HG02981 (cell line): ENCODE results near the gene ENTPD3.

ENCODE experiments used
- ATAC-seq: cut with Tn5 transposase; IDR thresholded peaks from one replicate; pipeline ENCODE4 v1.9.1; 2021; ENCODE audit warnings: mild to moderate bottlenecking, moderate library complexity; ENCODE audit not compliant: unreplicated experiment

ENTPD3 gene, protein sequence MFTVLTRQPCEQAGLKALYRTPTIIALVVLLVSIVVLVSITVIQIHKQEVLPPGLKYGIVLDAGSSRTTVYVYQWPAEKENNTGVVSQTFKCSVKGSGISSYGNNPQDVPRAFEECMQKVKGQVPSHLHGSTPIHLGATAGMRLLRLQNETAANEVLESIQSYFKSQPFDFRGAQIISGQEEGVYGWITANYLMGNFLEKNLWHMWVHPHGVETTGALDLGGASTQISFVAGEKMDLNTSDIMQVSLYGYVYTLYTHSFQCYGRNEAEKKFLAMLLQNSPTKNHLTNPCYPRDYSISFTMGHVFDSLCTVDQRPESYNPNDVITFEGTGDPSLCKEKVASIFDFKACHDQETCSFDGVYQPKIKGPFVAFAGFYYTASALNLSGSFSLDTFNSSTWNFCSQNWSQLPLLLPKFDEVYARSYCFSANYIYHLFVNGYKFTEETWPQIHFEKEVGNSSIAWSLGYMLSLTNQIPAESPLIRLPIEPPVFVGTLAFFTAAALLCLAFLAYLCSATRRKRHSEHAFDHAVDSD

DNA sequence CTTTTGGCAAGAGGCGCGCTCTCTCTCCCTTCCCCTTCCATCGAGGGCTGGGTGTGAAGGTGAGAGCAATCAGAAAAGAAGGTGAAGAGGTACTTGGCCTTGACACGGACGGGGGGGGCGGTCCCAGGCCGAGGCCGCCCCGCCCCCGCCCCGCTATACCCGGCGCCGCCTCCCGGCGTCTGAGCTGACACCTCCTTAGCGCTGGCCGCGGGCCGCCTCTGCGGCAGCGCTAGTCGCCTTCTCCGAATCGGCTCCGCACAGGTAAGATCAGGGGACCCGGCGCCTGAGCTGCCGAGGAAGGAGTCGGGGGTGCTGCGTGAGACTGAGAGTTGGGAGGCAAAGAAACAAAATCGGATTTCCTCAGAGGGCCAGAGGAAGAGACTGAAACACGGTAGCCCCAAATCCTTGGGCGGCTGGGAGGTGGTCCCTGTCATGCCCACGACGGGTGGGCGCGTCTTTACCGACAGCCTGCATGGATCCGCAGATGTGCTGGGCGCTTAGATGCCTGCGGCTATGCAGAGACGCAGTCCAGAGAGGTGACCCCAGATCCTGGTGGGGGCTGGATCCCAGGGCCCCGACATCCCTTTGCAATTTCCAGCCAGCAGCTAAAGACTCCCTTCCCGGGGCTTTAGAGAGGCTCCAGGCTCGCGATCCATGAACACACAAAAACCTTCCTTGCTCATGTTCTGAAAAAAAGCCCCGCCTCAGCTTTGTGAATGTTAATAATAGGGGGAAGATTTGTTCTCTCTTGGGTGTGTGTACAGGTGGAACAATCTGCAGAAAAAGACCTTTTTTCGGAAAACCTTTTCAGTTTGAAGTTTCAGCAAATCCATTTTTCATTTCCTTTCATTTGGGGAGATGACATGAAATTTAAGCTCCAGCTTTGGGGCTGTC, at the start of gene ENTPD3:
TSS of gene ENTPD3 (plus strand) at position 184 of the 894 bp plus-strand sequence. CDS start 874 bp downstream, outside the sequence.
- ATAC-seq: no peak

DNA sequence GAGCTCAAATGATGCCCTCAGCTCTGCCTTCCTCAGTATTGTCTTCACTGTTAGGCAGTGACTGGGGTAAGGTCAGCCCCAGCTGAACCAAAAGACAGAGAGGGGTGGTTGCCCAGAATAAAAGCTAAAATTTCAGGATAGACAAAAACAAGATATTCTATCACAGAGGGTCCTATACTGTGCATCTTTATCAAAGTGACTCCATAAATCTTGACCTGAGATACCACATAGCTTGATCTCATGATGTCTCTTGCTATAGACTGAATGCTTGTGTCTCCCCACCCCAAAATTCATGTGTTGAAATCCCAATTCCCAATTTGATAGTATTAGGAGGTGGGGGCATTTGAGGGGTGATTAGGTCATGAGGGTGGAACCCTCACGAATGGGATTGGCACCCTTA, 47.1 kb upstream of the ENTPD3 start:
- no peak for ATAC-seq

DNA sequence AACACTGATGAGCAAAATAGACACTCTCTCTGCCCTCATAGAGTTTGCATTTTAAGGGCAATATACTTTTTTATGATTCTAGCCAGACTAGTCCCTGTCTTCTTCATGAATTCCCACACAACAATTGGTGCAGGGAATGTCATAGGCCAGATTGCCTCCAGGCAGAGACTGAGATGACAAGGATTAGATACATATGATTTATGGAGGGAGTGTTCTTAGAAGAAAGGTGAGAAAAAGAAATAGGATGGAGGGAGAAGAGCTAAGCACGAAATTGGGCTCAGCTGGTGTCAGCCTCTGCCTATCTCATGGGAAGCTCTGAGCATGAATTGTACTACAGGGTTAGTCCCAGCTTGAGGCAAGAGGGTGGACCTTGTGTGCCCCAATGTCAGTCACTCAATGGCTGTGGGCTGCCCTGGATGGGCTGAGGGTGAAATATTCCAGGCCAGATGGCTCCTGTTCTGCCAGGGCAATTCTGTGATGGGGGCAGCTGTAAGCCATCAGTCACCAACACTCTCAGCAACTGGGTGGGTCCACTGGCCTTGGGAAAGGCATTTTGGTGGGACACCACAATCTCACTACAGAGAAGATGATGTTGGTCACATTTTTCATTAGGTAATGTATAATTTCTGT, 46.3 kb upstream of the ENTPD3 start:
- no peak for ATAC-seq

DNA sequence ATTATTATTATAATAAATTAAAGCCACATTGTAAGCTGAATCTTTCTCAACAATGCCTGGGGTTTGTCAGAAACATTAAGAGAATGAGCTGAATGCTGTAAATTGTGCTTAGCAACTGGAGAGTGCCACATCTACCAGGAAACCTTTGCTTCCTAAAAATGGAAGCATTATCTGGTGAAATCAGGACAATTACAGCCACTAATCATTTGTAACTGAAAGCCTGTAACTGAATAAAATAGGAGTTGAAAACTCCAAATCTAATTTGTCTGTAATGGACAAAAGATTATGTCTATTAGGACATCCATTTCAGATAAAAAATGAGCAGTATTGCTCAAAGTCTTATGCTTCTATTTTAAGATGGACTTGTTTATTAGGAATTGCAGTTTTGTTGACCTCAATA, 45.3 kb upstream of the ENTPD3 start:
- no peak for ATAC-seq

DNA sequence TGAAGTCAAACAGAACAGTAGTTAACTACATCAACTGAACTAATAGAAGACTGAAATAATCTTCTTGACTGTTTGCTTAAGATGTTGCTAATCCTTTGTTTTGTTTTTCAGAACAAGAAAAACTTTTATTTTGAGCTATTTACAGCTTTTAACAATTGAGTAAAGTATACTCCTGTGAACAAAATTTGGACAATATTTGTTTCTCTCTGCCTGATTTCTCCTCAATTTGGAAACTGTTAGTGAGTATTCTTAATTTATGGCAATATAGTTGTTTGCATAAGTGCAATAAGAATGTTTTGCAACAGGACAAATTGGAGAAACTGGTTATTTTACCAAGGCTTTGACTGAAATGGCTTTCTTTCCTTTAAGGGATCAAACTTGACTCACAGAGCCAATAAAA, 36.5 kb upstream of the ENTPD3 start:
- ATAC-seq: no peak

DNA sequence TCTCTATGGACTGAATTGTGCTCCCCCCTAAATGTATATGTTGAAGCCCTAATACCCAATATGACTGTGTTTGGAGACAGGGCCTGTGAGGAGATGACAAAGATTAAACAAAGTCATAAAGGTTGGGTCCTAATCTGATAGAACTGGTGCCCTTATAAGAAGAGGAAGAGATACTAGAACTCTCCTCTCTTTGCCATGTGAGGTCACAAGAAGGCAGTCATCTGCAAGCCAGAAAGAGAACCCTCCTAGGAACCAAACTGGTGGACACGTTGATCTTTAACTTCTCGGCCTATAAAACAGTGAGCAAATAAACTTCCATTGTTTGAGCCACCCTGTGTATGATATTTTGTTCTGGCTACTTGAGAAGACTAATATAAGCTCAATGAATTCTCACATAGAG, 31.6 kb upstream of the ENTPD3 start:
- no peak for ATAC-seq

DNA sequence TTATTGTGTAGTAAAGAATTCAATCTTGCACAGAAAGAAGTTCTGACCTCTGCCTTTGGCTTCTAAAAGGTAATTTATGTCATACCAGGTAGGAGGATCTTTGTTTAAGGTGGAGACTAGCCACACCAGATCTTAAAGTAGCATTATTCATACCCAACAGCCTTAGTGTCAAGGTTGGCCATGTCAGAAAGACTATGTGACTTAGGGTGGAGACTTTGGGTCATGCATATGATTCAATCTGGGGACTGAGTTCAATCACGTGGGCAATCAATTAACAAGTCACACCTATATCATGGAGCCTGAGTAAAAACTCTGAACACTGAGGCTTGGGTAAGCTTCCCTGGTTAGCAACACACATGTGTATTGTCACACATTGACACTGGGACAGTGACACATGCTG, 28.5 kb upstream of the ENTPD3 start:
- no peak for ATAC-seq

DNA sequence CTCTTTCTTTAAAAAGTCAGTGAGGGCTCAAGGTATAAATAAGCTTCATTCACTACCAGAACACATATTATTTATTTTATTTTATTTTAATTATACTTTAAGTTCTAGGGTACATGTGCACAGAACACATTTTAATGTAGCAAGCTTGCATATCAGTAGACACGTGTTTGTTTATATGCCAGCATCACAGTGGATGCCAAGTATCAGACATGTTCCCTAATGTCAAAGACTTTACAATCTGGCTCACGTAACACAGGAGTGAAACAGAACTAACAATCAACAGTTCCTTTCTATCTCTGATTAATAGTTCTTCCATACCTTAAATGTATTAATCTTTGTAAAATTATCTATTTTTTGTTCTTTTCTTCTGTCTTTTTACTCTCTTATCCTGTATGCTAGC, 23.3 kb upstream of the ENTPD3 start:
- no peak for ATAC-seq

DNA sequence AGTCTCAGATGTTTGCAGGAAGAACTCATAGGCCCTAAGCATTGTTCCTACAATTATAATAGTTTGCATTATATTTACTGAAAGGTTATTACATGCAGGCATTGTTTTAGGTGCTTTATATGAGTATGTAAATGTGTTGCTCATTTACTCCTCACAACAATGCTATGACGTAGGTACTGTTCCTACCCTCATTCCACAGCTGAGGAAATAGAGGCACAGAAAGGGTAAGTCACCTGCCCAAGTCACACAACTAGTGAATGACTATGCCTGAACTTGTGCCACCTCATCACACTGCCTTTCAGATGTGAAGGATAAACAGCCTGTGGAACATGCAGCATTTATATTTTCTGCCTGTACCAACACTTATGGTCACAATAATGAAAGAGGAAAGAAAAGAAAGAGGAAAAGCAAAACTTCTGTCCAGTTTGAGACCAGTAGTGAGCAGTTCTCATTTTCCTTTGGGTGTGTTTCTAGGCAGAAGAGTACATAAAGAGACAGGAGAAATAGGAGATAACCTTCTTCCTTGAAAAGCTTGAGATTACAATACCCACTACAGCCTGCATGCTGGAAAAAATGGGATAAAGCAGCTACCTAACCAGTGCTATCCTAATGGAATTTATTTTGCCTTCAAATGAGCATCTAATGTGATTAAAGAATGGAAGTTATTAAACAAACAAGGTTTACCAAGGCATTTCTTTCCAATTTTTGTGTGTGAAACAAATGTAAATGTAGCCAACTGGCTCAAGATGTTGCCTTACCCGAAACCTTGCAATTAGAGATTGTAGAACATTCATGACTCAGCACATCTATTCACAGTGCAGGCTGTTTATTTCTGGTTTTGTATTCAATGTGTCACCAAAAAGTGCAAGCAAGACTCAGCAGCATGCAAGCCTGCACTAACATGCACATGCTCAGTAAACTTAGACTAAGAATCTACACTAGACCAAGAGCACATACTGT, 20.5 kb upstream of the ENTPD3 start:
- no peak for ATAC-seq

DNA sequence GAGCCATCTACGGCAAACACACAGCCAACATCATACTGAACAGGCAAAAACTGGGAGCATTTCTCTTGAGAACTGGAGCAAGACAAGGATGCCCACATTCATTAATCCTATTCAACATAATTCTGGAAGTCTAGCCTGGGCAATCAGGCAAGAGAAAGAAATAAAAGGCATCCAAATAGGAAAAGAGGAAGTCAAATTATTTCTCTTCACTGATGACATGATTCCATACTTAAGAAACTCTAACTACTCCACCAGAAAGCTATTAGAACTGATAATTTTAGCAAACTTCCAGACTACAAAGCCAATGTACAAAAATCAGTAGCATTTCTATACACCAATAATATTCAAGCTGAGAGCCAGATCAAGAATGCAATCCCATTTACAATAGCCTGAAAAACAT, 17.3 kb upstream of the ENTPD3 start:
- no peak for ATAC-seq

DNA sequence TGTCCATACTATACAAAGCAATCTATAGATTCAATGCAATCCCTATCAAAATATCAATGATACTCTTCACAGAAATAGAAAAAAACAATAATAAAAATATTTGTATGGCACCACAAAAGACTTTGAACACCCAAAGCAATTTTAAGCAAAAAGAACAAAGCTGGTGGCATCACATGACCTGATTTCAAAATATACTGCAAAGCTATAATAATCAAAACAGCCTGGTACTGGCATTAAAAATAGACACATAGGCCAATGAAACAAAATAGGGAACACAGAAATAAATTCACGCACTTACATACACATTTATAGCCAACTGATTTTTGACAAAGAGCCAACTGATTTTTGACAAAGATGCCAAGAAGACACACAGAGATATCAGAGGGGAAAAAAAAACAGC, 9.2 kb upstream of the ENTPD3 start:
- no peak for ATAC-seq

DNA sequence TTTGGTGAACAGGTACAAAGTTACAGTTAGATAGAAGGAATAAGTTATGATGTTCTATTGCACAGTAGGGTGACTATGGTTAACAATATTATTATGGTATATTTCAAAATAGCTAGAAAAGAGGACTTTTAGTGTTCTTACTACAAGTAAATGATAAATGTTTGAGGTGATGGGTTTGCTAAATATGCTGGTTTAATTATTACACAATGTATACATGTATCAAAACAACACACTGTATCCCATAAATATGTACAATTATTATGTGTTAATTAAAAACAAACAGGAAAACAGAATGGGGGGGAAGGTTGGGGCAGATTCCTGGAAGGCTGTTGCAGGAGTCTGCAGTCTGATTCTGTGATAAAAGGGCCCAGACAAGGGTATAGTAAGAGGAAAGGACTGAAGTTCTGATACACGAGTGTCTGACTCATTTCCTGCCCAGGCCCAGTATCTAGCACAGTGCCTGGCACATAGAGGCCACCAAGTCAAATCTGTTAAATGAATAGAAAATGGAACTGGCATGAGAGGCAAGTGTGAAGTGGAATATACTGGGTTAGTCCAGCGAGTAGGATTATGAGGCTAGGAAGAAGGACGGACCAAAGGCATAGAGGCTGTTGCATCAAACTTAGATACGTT, 7.2 kb upstream of the ENTPD3 start:
- ATAC-seq: no peak

DNA sequence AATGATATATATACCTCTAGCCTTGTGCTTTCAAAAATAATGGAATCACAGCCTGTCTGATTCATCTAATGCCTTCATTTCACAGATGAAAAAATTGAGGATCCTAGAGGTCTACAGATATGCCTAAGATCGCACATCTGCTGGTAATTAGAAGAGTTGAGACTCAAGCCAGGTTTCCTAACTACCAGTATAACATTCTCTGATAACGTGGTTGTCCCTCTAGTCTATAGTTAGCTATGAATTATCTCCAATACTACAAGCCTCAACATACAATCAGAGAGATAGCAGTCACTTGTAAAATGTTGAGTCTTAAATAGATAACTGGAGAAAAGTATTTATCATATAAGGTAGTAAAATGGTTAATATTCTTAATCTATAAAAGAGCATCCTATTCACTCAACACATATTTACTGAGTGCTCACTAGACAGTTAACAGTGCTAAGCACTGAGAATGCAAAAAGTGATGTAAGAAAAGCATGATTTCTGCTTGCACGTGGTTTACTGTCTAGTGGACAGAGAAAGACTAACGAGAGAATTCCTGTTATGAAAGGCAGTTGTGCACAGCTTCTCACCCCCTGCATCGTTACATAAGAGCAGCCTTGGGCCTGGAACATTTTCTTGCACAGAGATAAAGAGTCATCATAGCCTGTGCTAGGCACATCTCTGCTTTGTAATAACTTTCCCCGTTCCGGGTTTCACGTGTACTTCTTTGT, 4.9 kb upstream of the ENTPD3 start:
- ATAC-seq: no peak

DNA sequence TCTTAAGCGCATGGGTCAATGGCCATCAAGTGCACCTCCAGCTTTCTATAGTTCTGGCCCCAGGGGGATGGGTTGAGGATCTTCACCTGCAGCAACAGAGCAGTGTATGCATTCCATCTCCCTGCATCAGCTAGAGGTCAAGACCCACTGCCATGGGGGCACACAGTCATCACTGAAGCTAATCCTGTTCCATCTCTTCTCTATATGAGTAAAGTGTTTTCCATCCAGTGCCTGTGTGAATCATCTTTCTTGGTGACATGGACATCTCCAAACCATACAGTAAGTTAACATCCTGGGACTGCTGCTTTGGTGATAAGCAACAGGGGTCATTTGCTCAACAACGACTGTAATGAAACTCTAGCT, 4.4 kb upstream of the ENTPD3 start:
- ATAC-seq: no peak

DNA sequence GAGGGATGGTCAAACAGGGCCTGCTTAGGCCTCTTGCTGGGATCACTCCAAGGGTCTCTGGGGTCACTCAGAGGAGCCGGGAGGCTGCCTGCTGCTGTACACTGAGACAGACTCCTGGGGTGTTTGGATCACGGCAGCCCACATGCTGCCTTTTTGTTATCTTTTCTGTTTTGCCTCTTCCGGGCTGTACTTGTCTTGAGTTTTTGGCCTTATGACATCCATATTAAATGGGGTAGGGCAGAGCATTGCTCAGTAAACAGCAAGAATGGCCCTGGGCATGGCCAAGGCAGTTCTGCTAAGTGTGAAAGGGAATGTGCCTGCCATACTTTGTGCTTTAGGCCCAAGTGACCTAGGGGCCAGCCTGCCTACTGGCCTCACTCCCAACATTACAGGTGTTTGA, 771 bp upstream of the ENTPD3 start:
- ATAC-seq: no peak

DNA sequence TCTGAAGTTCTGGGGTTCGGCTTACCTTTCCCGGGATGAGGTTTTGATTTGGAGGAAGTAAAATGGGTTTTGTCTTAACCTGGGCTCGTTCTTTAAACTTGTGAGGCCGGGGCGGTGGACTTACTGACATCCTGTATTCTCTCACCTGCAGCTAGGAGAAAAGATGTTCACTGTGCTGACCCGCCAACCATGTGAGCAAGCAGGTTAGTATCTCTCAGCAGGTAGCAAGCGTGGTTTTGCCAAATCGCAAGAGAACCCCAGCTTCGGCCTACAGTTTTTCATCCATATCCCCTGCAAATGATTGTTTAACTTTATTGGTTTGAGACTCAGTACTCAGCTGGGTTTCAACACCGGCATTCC, 891 bp downstream of the ENTPD3 start:
- no peak for ATAC-seq

DNA sequence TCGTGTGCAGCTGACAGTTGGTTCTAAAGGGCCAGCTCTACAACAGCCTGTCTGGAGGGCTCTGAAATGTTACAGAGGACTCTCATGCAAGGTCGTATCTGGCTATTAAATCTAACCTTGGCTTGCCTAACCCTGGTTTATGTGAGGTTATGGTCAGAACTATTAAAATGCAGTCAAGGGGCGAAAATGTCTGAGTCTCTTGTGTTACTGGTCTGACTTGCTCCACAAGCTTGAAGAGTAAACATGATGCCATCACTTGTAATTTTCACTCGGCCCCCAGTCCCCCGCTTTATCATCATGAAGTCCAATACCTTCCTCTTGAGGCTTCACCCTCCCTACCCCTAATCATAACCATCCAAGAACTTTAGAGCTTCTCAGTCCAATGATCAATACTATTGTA, 9.4 kb downstream of the ENTPD3 start:
- ATAC-seq: no peak

DNA sequence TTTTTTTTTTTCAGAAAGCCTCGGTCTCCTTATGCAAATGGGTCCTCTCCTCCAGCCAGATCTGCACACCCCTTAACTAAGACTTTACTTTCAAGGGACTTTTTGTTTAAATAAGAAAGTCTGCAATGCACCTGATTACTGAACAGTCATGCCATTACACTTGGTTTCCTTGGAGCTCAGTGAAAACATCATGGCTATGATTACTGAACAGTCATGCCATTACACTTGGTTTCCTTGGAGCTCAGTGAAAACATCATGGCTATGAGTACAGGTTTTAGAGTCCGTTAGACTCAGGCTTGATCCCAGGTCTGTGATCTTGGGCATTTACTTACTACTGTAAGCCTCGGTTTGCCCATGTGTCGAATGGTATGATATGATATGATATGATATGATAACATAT, 10.1 kb downstream of the ENTPD3 start:
- no peak for ATAC-seq

DNA sequence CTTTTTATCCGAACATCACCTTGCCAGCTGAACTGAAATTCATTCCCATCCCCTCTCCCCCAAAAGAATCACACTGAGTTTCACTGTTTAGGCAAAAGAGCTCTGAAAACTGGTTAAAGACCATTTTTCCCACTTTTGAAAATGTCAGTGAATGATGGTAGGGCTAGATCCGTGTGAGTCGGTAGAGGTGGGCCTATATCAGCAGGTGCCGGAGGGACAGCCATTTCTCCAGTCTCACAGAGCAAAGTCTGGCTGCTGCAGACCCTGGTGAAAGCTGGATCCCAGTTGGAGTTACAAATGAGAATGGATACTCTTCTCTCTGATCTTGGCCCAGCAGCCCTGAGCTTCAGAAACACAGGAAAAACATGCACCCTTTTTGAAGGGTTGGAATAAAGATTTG, 10.9 kb downstream of the ENTPD3 start:
- no peak for ATAC-seq
